Measurements from ENCODE around the gene RNF217.
A peak's percentile ranks its signal among the peaks of the same experiment; 100 is the strongest.
"Not testable (repeated sequence)": the region's sequence is repeated elsewhere in the genome, so short reads cannot be mapped to it uniquely, and the experiment has no call there.

RNF217 gene

DNA sequence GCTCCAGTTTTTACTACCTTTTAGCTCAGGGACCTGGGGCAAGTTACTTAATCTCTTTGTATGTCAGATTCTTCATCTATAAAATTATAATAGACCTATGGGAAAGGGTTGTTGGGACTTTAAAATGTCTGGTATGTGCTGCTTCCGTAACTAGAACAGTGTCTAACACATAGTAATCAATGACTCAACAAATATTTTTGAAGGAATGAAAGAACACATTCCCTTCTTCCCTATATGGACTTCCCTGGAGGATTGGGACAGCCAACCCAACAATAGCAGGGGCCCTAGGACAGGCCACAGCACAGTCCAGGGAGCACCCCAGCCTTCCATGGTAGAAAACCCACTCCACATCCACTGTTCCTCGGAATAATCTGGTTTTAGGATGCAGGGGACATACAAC lies 140.7 kb downstream of the RNF217 start:
- no peak for DNase-seq

GRCh38 chr6:125104425-125104824 lies 142.2 kb downstream of the RNF217 start:
- DNase-seq, result no peak

GRCh38 chr6:125107048-125107447 lies 144.8 kb downstream of the RNF217 start:
- DNase-seq, result no peak

GRCh38 chr6:125107896-125108295 lies 145.7 kb downstream of the RNF217 start:
- no peak for DNase-seq

DNA sequence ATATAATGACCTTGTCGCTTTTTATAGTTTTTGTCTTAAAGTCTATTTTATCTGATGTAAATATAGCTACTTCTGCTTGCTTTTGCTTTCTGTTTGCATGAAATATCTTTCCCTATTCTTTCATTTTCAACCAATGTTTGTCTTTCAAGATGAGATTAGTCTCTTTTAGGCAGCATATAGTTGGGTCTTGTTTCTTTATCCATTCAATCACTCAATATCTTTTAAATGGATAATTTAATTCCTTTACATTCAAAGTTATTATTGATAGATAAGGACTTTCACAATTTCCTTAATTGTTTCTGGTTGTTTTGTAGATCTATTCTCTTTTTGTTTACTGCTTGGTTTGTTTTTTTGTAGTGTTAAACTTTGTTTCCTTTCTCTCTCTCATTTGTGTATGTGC lies 147.8 kb downstream of the RNF217 start:
- DNase-seq, result no peak

DNA sequence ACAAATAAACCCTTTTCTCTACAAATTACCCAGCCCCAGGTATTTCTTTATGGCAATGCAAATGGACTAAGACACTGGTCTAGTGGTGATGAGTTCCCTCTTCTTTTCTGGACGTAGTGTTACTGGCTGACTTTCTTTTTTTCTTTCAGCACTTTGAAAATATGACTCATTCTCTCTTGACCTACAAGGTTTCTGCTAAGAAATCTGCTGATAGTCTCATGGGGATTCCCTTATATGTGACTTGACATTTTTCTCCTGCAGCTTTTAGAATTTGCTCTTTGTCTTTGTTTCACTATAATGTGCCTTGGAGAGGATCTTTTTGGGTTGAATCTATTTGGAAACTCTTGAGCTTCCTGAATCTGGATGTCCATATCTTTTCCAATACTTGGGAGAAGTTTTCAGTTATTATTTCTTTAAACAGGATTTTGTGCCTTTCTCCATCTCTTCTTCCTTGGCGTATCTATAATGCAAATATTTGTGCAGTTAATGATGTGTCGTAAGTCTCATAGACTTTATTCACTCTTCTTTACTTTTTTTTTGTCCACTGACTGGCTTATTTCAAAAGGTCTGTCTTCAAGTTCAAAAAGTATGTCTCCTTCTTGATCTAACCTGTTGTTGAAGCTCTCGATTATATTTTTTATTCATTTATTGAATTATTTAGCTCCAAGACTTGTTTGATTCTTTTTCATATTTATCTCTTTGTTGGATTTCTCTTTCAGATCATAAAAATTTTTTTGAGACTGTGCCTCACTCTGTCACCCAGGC lies 149.2 kb downstream of the RNF217 start:
- DNase-seq, result no peak

- no peak for DNase-seq
Measured at GRCh38 chr6:125112934-125113333, 150.7 kb downstream of the RNF217 start.

- DNase-seq, result peak; percentile 9 to 63
Measured at GRCh38 chr6:125114248-125114858, 152.1 kb downstream of the RNF217 start.

- no peak for DNase-seq
Measured at GRCh38 chr6:125116170-125116569, 153.9 kb downstream of the RNF217 start.

DNA sequence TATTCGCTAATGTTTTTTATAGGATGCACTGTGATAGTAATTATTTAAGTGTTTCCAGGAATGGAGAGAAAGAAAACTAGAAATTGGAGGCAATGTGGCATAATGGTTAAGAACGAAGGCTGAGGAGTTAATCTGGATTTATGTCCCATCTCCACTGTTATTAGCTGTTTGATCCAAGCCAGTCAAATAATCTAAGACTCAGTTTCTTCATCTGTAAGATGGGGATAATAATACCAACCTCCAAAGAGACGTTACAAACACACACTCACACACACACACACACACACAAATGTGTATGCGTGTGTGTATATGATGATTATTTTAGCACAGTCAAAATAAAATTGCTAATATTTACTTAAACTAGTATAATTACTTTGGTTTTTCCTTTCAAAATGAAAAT lies 154.5 kb downstream of the RNF217 start:
- DNase-seq, result no peak

DNA sequence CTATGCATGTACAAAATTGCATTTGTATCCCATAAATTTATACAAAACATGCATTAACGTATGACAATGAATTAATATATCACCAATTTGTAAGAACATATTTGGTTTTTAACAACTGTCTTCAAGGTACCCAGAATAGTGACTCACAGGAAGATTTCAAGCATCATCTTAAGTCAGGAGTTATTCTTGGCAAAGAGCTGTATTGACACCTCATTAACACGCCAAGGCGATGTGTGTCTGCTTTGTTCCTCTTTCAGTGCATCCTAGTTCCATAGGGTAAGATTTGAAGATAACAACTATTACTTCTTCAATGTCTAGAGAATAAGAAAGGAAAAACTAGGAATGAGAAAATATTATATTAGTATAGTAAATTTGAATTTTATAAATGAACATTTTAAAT lies 155.6 kb downstream of the RNF217 start:
- no peak for DNase-seq

- DNase-seq, result no peak
Measured at GRCh38 chr6:125120054-125120590, 157.9 kb downstream of the RNF217 start.

GRCh38 chr6:125121894-125122293 lies 159.7 kb downstream of the RNF217 start:
- no peak for DNase-seq

GRCh38 chr6:125123051-125123450 lies 160.8 kb downstream of the RNF217 start:
- DNase-seq, result no peak

- no peak for DNase-seq
Measured at GRCh38 chr6:125123468-125124048, 161.3 kb downstream of the RNF217 start.

DNA sequence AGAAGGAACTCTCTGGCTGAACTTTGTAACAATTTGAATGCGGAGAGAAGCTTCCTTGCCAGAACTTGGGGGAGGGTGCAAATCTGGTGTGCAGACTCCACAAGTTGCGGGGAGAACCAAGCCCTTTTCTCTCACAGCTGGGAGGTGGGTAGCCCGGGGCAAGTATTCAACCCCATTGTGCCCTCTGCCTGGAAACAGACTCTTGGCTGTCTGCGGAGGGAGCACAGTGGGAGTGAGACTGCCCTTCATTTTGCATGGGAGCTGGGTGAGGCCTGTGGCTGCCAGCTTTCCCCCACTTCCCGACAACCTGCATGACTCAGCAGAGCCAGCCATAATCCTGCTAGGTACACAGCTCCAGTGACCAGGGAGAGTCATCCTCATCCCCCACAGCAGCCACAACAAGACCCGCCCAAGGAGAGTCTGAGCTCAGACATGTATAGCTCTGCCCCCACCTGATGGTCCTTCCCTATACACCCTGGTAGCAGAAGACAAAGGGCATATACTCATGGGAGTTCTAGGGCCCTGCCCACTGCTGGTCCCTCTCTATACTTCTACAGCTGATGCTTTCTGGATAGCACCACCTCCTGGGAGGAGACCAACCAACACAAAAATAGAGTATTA lies 161.9 kb downstream of the RNF217 start:
- DNase-seq, result no peak

- not testable (repeated sequence) for DNase-seq
Measured at GRCh38 chr6:125125856-125126255, 163.6 kb downstream of the RNF217 start.

GRCh38 chr6:125129354-125129753 lies 167.1 kb downstream of the RNF217 start:
- DNase-seq, result no peak

- DNase-seq, result no peak
Measured at GRCh38 chr6:125132058-125132457, 169.8 kb downstream of the RNF217 start.

DNA sequence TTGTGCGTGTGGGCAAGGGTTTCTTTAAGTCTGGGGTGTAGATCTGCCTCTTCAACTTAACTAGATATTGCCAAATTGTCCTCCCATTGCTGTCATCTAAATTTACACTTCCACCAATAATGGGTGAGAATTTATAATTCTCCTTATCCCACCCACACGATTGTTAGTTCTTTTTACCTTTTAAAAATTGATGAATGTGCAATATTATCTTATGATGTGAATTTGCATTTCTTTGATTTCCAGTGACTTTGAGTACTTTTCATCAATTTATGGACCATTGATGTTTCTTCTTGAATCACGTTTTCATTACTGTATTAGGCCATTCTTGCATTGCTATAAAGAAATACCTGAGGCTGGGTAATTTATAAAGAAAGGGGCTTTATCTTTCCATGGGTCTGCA lies 174.1 kb downstream of the RNF217 start:
- DNase-seq, result no peak

DNA sequence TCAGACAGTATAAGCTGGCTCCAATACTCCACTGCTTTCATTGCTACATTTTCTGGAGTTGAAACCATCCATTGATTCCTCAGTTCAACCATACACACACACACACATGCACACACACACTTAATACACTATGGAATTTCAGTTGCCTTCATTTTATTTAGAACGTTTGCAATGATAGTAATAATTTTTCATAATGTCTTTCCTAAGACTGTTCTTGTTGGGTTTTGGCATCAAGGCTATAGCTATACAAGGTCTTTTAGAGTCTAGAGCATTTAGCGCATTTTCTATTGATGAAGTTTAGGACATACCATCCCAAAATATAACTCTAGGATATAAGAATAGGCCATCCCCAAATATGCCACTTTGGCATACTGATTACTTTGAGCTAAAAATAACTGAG lies 175.8 kb downstream of the RNF217 start:
- DNase-seq, result no peak

- no peak for DNase-seq
Measured at GRCh38 chr6:125140808-125141207, 178.6 kb downstream of the RNF217 start.

Data from Kasumi-1 (cell line).